ENCODE measurements around the gene COX19. TPM values are rescaled to one million over a fixed set of nuclear protein-coding genes. Genes with fewer than 3 reads are reported as not detected.

Gene COX19
- total and polyA plus RNA-seq, 12 donors = 3.7 to 9.1 (median 6.1) TPM

Small RNA genes lying within 50 kb of the gene (microRNA-seq; reads per million reads assigned to microRNA genes)
- 521 to 568 reads per million in 2 donors for gene MIR339

Other genes with a start within 250 kb of the COX19 start
- 10 to 100 TPM; 18.0 to 30.0 (median 25.3) TPM for gene DNAAF5, start 248.8 kb downstream of the COX19 start, total RNA-seq
- 10 to 100 TPM; 10.4 to 12.8 TPM for gene DNAAF5, start 248.8 kb downstream of the COX19 start, polyA plus RNA-seq
- gene PRKAR1B, start 248.3 kb downstream of the COX19 start, total RNA-seq = 10 to 100 TPM; 14.5 to 24.5 (median 21.2) TPM
- 10 to 100 TPM in 1 of 2 donors, 1 to 10 TPM in 1; 5.0 to 15.7 TPM for gene PRKAR1B, start 248.3 kb downstream of the COX19 start, polyA plus RNA-seq
- gene SUN1, start 143.1 kb downstream of the COX19 start, total RNA-seq = 100 to 1,000 TPM; 129 to 211 (median 183) TPM
- 100 to 1,000 TPM in 1 of 2 donors, 10 to 100 TPM in 1; 69.2 to 203 TPM for gene SUN1, start 143.1 kb downstream of the COX19 start, polyA plus RNA-seq
- 10 to 100 TPM; 14.7 to 25.0 (median 20.4) TPM for gene GET4, start 99.0 kb downstream of the COX19 start, total RNA-seq
- 10 to 100 TPM; 32.8 to 38.6 TPM for gene GET4, start 99.0 kb downstream of the COX19 start, polyA plus RNA-seq
- gene ADAP1, start 20.9 kb downstream of the COX19 start, total RNA-seq = 10 to 100 TPM in 5 of 10 donors, 1 to 10 TPM in 5; 5.2 to 14.9 (median 9.7) TPM
- gene ADAP1, start 20.9 kb downstream of the COX19 start, polyA plus RNA-seq = 10 to 100 TPM in 1 of 2 donors, 1 to 10 TPM in 1; 2.3 to 13.5 TPM
- gene CYP2W1, start 7.6 kb upstream of the COX19 start, total RNA-seq = not detected
- not detected for gene CYP2W1, start 7.6 kb upstream of the COX19 start, polyA plus RNA-seq
- gene GPR146, start 69.0 kb upstream of the COX19 start, total RNA-seq = 10 to 100 TPM; 15.1 to 34.5 (median 22.7) TPM
- gene GPR146, start 69.0 kb upstream of the COX19 start, polyA plus RNA-seq = 10 to 100 TPM; 13.3 to 28.7 TPM
- gene GPER1, start 112.6 kb upstream of the COX19 start, total RNA-seq = 1 to 10 TPM; 1.1 to 4.7 (median 1.7) TPM
- 1 to 10 TPM; 3.0 to 4.5 TPM for gene GPER1, start 112.6 kb upstream of the COX19 start, polyA plus RNA-seq
- gene ZFAND2A, start 184.6 kb upstream of the COX19 start, total RNA-seq = 10 to 100 TPM in 4 of 10 donors, 1 to 10 TPM in 6; 4.4 to 11.2 (median 7.7) TPM
- gene ZFAND2A, start 184.6 kb upstream of the COX19 start, polyA plus RNA-seq = 10 to 100 TPM; 26.9 to 32.6 TPM